GM18511 (cell line): ENCODE measurements around the gene TNN.
"Not testable (repeated sequence)": the region's sequence is repeated elsewhere in the genome, so short reads cannot be mapped to it uniquely, and the experiment has no call there.

ENCODE experiments used
- ATAC-seq: cut with Tn5 transposase; IDR thresholded peaks from one replicate; pipeline ENCODE4 v1.9.1; 2021; ENCODE audit warnings: mild to moderate bottlenecking, moderate library complexity; ENCODE audit not compliant: unreplicated experiment

TNN gene, protein sequence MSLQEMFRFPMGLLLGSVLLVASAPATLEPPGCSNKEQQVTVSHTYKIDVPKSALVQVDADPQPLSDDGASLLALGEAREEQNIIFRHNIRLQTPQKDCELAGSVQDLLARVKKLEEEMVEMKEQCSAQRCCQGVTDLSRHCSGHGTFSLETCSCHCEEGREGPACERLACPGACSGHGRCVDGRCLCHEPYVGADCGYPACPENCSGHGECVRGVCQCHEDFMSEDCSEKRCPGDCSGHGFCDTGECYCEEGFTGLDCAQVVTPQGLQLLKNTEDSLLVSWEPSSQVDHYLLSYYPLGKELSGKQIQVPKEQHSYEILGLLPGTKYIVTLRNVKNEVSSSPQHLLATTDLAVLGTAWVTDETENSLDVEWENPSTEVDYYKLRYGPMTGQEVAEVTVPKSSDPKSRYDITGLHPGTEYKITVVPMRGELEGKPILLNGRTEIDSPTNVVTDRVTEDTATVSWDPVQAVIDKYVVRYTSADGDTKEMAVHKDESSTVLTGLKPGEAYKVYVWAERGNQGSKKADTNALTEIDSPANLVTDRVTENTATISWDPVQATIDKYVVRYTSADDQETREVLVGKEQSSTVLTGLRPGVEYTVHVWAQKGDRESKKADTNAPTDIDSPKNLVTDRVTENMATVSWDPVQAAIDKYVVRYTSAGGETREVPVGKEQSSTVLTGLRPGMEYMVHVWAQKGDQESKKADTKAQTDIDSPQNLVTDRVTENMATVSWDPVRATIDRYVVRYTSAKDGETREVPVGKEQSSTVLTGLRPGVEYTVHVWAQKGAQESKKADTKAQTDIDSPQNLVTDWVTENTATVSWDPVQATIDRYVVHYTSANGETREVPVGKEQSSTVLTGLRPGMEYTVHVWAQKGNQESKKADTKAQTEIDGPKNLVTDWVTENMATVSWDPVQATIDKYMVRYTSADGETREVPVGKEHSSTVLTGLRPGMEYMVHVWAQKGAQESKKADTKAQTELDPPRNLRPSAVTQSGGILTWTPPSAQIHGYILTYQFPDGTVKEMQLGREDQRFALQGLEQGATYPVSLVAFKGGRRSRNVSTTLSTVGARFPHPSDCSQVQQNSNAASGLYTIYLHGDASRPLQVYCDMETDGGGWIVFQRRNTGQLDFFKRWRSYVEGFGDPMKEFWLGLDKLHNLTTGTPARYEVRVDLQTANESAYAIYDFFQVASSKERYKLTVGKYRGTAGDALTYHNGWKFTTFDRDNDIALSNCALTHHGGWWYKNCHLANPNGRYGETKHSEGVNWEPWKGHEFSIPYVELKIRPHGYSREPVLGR (N-terminal part only)

DNA sequence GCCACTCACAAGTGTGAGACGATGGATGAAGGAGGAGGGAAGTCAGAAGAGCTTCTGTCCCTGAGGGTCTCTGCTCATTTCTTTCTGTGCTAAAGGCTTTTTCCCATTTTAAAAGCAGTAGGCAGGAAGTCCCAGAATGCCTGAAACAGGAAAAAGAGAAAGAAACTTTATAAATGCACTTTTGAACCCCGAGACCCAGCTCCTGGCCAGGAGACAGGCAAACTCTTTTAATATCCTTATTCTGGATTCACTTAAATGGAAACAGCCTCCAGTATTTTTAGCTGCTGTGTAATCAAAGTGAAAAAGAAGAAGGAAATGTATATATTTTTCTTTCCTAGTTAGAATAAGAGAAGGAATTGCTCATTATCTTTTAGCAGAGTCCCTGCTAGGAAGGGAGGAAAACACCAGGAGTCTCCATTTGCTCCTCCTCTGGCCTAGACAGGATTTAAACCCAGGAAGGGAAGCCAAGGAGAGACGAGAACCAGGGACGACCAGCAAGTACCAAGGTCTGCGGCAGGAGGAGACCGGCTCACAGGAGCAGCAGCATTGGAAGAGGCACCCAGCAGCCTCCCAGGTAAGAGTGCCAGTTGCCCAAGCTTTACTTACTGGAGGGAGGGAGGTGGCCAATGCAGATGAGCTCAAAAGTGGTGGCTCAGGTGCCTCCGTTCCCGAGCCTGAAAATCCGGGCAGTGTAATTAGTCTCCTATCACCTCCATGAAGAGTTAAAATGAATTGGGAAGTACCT is at the start of gene TNN:
TNN (plus strand) TSS at position 472 of the 745 bp plus-strand sequence. CDS start 9,586 bp downstream, outside the sequence.
- ATAC-seq, result no peak

DNA sequence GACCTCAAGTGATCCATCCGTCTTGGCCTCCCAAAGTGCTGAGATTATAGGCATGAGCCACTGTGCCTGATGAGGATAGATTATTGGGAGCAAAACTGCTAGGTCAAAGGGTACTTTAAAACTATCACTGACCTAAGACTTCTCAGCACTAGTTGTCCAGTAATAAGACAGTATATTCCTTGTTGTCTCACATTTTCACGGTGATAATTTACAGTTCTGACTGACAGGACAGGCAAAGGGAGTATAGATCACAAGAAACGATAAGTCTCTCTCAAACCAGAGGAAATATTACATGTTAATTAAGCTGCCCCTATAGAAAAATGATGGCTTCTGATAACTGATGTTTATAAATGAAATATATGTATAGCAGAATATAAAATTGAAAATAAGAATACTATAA is 48.1 kb upstream of the TNN start:
- ATAC-seq, result no peak

DNA sequence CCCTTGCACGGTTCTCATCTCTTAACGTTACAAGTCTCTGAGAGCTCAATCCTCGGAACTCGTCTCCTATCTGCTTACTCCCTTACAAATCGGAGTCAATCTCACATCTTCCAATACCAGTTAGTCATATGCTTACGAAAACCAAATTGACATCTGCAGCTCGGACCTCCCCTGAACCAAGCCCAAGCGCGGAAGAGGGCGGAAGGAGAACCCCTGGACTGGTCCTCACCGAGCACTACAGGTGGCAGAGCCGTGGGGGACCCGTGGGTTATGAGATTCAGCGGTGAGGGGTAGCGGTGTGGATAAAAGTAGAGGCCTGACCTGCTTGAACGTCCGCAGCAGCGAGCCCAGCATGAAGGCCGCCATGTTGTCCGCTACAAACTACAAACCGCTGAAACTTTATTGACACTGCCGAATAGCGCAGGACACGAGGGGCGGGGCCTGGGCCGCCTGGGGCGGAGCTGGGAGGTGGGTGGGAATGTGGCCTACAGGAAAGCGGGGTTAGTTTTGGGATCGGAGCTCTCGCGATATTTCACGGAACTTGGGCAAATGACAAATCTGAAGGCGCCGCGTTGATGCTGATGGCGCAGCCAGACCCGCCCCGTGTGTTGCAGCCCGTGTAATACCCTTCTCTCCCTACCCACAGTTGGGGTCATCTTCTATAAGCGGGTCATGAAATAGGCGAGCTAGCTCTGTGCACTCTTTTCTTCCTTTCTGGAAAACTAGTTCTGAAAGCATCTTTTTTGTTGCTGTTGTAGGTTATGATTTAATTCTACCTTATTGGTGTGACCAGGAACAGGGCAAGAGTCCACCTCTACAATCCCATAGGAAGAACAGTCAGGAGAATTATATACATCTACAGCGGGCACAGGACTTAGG is 44.4 kb upstream of the TNN start, which contains the start of gene MRPS14:
MRPS14 (minus strand) TSS at position 383 of the 879 bp plus-strand sequence; CDS start at position 366, 17 bp downstream.
- peak; percentile 95 for ATAC-seq

DNA sequence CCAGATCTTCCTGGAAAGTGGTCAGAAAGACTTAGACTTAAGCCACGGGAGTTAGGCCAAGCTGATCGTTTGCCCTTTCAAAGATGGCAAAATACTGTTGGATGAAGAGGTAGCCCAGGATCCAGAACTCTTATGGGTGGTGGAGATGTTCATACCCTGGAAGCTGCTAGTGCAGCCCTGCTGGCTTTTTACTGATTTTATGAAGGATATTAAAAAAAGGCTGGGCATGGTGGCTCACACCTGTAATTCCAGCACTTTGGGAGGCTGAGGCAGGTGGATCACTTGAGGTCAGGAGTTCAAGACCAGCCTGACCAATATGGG is 43.8 kb upstream of the TNN start:
- ATAC-seq, result not testable (repeated sequence)

DNA sequence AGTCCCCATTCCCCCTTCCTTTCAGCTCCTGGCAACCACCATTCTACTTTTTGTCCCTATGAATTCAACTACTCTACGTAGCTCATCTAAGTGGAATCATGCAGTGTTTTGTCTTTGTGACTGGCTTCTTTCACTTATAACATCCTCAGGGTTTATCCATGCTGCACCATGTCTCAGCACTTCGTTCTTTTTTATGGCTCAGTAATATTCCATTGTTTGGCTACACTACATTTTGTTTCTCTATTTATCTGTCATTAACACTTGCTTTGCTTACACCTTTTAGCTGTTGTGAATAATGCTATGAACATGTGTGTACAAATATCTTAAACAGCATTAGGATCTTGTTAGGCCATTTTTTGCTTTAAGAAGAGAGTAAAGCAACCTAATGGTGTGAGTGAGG is 42.9 kb upstream of the TNN start:
- no peak for ATAC-seq

DNA sequence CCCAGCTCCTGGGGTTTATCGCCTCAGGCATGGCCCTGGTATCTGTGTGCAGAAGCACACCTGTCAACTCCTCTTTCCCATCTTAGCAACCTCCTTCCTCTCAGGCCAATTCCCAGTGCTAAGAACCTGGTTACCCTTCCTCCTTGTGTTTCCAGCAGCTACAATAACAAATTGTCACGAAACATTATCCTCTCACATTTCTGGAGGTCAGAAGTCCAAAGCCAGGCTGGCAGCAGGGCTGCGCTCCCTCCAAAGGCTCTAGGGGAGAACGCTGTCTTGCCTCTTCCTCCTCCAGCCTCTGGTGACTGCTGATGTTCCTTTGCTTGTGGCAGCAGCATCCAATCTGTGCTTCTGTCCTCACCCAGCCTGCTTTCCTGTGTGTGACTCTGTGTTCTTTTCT is 33.7 kb upstream of the TNN start:
- ATAC-seq, result no peak

DNA sequence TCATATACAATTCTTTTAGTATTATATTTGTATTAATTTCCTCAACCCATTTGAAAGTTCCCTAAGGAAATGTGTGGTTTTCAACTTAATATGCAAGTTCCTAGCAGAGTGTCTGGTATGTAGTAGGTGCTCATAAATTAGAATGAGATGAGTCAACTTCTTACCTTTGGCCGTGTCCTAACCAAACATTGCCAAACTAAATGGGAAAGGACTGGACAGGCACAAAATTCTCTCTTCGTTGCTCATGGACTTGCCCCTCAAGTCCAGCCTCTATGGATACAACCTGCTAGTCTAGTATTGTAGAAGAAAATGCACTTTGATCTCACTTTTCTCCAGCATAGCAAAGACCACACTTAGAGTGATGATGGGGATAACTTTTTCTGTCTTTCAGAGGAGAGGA is 32.9 kb upstream of the TNN start:
- no peak for ATAC-seq

DNA sequence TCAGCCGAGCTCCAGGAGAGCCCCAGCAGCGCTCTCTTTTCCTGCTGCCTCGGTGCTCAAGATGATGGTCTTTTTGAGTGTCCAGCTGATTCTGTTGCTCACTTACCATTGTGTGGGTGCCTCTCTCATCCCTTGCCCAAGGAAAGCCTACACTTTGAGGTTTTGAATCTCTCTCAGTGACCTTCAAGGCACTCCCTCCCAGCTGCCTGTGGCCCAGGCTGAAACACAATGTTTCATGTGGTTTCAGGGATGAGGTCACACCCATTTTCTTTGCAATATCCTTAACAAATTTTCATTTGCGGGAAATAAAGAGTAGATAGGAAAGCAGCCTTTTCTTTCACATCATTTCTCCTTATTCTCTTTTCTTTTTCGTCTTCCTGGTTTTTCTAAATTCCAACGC is 31.8 kb upstream of the TNN start:
- ATAC-seq, result no peak

DNA sequence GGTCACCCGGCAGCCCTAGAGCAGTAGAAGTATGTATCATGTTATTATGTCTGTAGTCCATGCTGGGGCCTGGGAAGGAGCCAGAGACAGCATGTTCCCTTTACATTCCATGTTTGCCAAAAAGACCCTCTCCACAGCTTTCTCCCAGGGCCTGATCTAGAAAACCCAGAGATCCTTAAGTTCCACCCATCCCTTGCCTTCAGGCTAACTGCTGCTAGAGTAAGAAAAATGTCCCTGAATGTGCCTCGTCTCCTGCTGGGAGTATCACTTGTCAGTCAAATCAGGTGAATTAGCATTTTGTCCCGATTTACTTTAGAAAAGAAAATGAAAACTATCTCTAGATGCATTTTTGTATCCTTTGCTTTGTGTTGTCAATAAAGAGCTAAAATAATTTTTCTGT is 31.2 kb upstream of the TNN start:
- ATAC-seq, result no peak

DNA sequence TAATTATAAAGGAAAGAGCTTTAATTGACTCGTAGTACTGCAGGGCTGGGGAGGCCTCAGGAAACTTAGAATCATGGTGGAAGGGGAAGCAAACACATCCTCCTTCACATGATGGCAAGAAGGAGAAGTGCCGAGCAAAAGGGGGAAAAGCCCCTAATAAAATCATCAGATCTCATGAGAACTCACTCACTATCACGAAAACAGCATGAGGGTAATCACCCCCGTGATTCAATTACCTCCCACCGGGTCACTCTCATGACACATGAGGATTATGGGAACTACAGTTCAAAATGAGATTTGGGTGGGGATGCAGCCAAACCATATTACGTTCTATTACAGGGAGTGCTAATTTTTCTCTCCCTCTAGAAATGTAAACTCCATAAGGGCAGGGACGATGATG is 30.2 kb upstream of the TNN start:
- ATAC-seq, result no peak

DNA sequence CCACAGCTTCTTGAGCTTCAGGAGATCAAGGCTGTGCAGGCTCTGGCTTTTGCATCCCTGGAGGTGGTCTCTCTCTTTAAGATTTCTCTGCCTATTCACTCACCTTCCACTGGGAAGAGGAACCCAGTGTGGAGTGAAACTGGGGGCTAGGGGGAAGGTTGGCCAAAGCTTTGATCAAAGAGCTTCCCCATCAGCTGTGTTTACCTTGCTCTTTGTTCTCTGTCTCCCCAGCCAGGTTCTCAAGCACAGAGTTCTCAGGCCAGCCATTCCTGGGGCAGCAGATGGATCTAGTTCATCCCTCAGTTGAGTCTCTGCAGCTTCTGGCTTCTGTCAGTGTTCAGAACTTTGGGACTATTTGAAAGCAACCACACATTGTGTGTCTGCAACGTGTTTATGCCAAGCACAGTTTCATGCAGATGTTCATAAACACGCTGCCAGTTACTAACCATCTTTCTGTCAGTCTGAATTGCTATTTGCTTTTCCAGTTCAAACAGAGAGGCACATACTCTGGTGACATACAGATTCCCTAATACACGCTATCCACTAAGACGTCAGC is 27.2 kb upstream of the TNN start:
- no peak for ATAC-seq

DNA sequence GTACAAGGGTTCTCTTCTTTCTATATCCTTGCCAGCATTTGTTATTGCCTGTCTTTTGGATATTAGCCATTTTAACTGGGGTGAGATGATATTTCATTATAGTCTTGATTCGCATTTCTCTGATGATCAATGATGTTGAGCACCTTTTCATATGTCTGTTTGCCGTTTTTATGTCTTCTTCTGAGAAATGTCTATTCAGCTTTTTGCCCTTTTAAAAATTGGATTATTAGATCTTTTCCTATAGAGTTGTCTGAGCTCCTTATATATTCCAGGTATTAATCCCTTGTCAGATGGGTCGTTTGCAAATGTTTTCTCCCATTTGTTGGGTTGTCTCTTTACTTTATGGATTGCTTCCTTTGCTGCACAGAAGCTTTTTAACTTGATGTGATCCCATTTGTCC is 25.0 kb upstream of the TNN start:
- no peak for ATAC-seq

DNA sequence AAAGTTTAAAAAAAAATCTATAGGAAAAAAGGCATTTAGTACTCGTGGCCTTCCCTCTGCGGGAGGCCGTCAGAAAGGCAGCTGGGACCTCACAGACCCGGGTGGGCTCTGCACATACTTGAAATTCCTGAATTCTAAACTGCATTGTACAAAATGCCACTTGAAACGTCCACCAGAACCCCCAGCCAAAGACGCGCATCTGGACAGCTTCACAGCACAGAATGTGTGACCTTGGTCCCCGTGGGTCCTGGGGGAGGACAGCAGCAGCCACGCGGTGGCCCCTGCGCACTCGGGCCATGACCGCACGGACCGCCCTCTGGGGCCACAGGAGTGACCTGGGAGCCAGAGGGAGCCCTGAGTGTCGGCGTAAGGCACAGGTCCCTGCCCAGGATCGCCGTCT is 23.8 kb upstream of the TNN start:
- ATAC-seq, result no peak

DNA sequence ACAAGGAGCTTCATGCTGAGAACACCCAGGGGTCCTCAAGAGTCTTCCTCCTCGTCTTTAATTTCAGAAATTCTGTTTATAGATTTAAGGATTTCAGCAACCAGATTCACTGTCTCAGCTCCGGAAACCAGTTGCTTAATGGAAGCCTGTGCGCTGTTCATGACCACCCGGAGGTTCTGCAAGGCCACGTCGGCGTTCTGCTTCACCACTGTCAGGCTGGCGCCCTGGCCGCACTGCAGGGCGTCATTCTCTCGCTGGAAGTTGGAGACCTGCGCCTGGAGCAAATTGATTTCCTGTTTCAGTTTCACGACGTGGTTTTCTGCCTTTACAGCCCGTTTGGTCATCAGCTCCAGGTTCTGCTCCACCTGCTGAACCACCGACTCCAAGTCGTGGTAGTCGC is 23.0 kb upstream of the TNN start:
- not testable (repeated sequence) for ATAC-seq

DNA sequence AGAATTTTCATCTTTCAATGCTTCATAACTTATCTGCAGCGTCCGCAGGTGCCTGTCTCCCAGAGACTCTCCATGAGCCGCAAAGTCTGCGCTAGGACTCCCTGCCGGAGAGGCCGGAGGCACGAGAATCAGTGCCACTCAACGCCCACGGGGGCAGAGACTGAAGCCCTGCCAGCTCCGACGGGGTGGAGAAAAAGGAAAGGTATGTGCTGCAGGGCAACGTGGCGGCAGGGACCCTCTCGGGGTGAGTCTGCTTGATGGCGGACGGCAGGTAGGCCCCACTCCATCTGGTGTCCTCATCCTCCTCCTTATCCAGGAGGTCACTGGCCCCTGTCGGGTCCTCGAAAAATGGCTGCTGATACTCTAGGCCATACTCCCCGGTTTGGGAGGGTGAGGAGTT is 22.5 kb upstream of the TNN start:
- ATAC-seq, result no peak

DNA sequence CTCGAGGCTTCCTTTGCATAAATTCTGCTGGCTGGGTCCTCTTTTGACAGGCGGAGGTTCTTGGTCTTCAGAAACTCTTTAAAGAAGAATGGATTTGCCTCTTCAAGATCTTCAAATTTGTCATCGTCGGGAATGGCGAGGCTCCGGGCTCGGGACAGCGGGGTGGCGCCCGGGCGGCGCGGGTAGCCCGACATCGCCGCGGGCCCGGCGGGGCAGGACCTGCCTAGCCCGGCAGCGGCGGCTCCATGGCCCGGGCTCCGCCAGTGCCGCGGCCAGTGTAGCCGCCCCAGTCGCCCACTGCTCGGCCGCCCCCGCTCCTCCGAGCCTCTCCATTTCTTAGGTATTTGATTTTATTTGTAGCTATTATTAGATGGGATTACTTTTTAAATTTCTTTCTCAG is 22.1 kb upstream of the TNN start:
- ATAC-seq, result no peak

DNA sequence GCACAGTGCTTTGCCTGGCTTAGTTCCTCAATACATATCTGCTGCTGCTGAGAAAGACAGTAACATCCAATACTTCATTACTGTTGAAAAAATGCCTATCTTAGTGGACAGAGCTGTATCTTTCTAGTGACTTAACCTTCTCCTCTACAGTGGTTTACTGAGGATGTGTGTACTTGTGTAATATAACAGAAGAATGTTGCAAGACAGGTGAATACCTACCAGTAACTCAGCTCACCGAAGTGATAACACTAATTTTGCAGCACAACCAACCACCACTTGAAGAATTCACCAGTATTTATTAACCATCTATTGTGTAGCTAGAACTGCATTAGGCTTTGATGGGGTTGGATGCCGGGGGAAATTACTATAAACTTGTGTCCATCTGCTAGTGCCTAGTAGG is 16.6 kb upstream of the TNN start:
- no peak for ATAC-seq

DNA sequence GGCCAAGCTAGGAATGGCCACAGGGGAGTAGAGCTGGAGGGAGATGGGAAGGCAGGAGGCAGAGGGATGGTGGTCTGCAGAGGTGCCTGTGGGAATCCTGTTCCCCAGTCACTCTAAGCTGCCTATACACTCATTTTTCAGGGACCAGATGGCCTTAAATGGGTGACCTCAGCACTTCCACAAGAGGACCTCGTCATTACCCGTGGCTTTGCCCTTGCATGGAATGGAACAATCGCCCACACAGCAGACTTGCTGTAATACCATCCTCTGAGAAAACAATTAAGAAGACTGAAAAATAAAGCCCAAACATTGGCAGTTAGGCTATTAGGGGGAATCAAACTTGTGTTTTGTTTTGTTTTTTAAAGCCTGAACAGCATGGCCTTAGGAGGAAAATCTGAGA is 12.9 kb upstream of the TNN start:
- ATAC-seq, result no peak

DNA sequence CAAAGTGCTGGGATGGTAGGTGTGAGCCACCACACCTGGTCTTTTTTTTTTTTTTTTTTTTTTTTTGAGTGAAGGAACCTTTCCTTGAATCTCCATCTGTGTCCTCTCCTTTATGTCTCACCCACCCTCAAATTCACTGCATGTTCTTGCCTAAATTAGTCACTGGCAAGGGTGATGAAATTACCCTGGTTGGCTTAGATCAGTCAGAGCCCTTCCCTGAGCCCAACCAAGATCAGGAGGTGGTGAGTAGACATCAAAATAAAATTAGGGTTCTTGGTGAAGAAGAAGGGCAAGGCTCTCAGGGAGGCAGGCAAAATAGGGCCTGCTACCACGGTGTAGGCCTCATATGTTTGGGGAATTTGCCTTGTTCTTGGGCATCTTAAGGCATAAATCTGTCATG is 5.3 kb upstream of the TNN start:
- no peak for ATAC-seq
